A673 (cell line): ENCODE results near the gene ZSWIM8. TPM values are rescaled to one million over a fixed set of nuclear protein-coding genes. Genes with fewer than 3 reads are reported as not detected.
"Not testable (repeated sequence)": the region's sequence is repeated elsewhere in the genome, so short reads cannot be mapped to it uniquely, and the experiment has no call there.

Experiments
- Bru-seq: library from RNA; stranded (reverse); fragments of 400-500 nt; gene quantifications from one replicate; lab custom pipeline; 2021; lab: Mats Ljungman, UMichigan
- BruChase-seq, 2 experiments: library from RNA; stranded (reverse); fragments of 400-500 nt; gene quantifications; one replicate each; lab custom pipeline; 2021; lab: Mats Ljungman, UMichigan
- BruUV-seq: library from RNA; stranded (reverse); fragments of 400-500 nt; replicated peaks from 2 replicates; lab custom pipeline; 2021; lab: Mats Ljungman, UMichigan
- CTCF ChIA-PET: fragments of 300-600 bp; sonication (Branson Sonifier 250); formaldehyde crosslinking; loops from one replicate; lab custom pipeline; 2022; ENCODE audit warnings: antibody characterized with exemption; lab: Charles Lee
- POLR2A ChIA-PET: fragments of 300-600 bp; sonication (Branson Sonifier 250); formaldehyde crosslinking; loops from one replicate; lab custom pipeline; 2022; ENCODE audit warnings: antibody characterized with exemption; ENCODE audit not compliant: low non-redundant PET; lab: Charles Lee
- DNase-seq: peaks from one replicate; pipeline ENCODE4 v3.0.0-alpha.2; 2015; ENCODE audit warnings: low spot score
- H3K27ac ChIP-seq: fragments of 200-600 bp; sonication (generic); 2 replicates; pipeline ENCODE4 v1.5.1; 2016; ENCODE audit warnings: mixed run types, low read depth, mild to moderate bottlenecking, mixed read lengths, antibody characterized with exemption, low read length; ENCODE audit not compliant: poor library complexity, severe bottlenecking
- H3K27me3 ChIP-seq: fragments of 200-600 bp; sonication (generic); replicated peaks from 2 replicates; pipeline ENCODE4 v1.6.1; 2017; ENCODE audit warnings: mixed run types, low read depth, mild to moderate bottlenecking, mixed read lengths, antibody characterized with exemption, low read length; ENCODE audit not compliant: insufficient read depth, poor library complexity
- H3K36me3 ChIP-seq: fragments of 200-600 bp; sonication (generic); 2 replicates; pipeline ENCODE4 v1.6.1; 2016; ENCODE audit warnings: mixed run types, mild to moderate bottlenecking, mixed read lengths, antibody characterized with exemption, low read length; ENCODE audit not compliant: insufficient read depth, poor library complexity, severe bottlenecking
- H3K4me1 ChIP-seq: fragments of 200-600 bp; sonication (generic); 2 replicates; pipeline ENCODE4 v1.6.1; 2017; ENCODE audit warnings: mixed run types, mild to moderate bottlenecking, mixed read lengths, antibody characterized with exemption, low read length; ENCODE audit not compliant: insufficient read depth, poor library complexity, severe bottlenecking
- H3K4me3 ChIP-seq: fragments of 200-600 bp; sonication (generic); 2 replicates; pipeline ENCODE4 v1.5.1; 2016; ENCODE audit warnings: low read depth, mixed run types, mild to moderate bottlenecking, mixed read lengths, low read length; ENCODE audit not compliant: poor library complexity, severe bottlenecking
- H3K9me3 ChIP-seq: fragments of 200-600 bp; sonication (generic); 2 replicates; pipeline ENCODE4 v1.6.1; 2016; ENCODE audit warnings: mixed run types, low read depth, mild to moderate bottlenecking, mixed read lengths, antibody characterized with exemption, low read length; ENCODE audit not compliant: poor library complexity, severe bottlenecking
- EZH2 ChIP-seq: fragments of 200-600 bp; sonication (generic); IDR thresholded peaks from 2 replicates; pipeline ENCODE4 v1.6.1; 2017; ENCODE audit warnings: borderline replicate concordance, low read depth, mild to moderate bottlenecking, mixed read lengths, antibody characterized with exemption, low read length; ENCODE audit not compliant: poor library complexity, severe bottlenecking
- intact Hi-C: fragments of 100-400 bp; cut with micrococcal nuclease; formaldehyde crosslinking; loops from one replicate; pipeline ENCODE4 v1.10.0; 2022; ENCODE audit not compliant: unreplicated experiment
- long read RNA-seq: library from polyadenylated mRNA; stranded (forward); transcript quantifications from one replicate; pipeline ENCODE4 v2.0.0, GENCODE V29; 2022
- total RNA-seq: library from RNA; stranded (reverse); gene quantifications from 2 replicates; pipeline ENCODE4 v1.2.3, GENCODE V29; 2021
- TF ChIP-seq, protein P1 (sequence below): fragments of 300-800, 200-600 bp; sonication (generic); conservative IDR thresholded peaks from 2 replicates; pipeline ENCODE4 v1.5.1; 2017; ENCODE audit warnings: low read depth, mild to moderate bottlenecking, antibody characterized with exemption, low read length, moderate library complexity, mixed read lengths

ZSWIM8 gene, protein sequence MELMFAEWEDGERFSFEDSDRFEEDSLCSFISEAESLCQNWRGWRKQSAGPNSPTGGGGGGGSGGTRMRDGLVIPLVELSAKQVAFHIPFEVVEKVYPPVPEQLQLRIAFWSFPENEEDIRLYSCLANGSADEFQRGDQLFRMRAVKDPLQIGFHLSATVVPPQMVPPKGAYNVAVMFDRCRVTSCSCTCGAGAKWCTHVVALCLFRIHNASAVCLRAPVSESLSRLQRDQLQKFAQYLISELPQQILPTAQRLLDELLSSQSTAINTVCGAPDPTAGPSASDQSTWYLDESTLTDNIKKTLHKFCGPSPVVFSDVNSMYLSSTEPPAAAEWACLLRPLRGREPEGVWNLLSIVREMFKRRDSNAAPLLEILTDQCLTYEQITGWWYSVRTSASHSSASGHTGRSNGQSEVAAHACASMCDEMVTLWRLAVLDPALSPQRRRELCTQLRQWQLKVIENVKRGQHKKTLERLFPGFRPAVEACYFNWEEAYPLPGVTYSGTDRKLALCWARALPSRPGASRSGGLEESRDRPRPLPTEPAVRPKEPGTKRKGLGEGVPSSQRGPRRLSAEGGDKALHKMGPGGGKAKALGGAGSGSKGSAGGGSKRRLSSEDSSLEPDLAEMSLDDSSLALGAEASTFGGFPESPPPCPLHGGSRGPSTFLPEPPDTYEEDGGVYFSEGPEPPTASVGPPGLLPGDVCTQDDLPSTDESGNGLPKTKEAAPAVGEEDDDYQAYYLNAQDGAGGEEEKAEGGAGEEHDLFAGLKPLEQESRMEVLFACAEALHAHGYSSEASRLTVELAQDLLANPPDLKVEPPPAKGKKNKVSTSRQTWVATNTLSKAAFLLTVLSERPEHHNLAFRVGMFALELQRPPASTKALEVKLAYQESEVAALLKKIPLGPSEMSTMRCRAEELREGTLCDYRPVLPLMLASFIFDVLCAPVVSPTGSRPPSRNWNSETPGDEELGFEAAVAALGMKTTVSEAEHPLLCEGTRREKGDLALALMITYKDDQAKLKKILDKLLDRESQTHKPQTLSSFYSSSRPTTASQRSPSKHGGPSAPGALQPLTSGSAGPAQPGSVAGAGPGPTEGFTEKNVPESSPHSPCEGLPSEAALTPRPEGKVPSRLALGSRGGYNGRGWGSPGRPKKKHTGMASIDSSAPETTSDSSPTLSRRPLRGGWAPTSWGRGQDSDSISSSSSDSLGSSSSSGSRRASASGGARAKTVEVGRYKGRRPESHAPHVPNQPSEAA (N-terminal part only)
- 71.3 and 81.1 TPM in 2 replicates for total RNA-seq
- percentile 62 among the genes with signal in this experiment for Bru-seq, nascent RNA
- percentile 72 among the genes with signal in this experiment for BruChase-seq, experiment 1, labeled RNA remaining after a 2-hour chase
- percentile 80 among the genes with signal in this experiment for BruChase-seq, experiment 2, labeled RNA remaining after a 6-hour chase
- long read RNA-seq, full-length matches to known transcripts, result 3 of 31 reads
- long read RNA-seq, partial matches to known transcripts, result 14 of 31 reads
- long read RNA-seq, other reads (novel, unspliced or antisense), result 14 of 31 reads

DNA sequence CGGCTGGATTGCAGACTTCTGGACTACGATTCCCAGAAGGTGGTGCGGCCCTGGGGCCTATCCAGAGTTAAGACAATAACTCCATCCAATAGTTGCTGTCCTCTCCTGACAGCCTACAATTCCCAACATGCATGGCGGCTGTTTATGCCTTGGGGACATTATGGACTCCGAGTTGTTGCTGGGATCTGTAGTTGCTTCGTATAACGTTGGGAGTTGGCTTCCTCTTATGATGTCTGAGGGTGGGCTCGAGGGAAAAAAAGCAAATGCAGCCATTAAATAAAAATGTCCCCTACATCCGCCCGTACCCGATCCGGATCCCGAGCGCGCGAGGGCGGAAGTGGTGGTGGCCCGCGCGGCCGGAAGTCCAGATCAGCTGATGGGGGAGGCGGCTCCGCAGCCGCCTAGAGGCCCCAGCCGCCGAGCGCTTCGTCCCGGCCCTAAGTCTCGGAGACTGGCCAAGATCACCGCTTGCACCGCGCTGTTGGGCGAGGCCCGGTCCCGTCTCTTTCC, at the start of gene ZSWIM8:
Gene ZSWIM8 (plus strand): TSS at position 396 of the 510 bp plus-strand sequence. CDS start 273 bp downstream, outside the sequence.
- H3K4me1 ChIP-seq, result peaks cover 12% of the 10 kb centered on the region
- peak; percentile 97 for DNase-seq
- H3K4me3 ChIP-seq, result peak within 1 kb of the TSS; percentile 98
- H3K27ac ChIP-seq, result peak within 1 kb of the TSS; percentile 66
- no peaks in the 10 kb centered on the region for H3K27me3 ChIP-seq
- no TSS peak for BruUV-seq
- CTCF ChIA-PET, result no interaction called here
- TF ChIP-seq EZH2, result no peak
- TF ChIP-seq, protein P1, sequence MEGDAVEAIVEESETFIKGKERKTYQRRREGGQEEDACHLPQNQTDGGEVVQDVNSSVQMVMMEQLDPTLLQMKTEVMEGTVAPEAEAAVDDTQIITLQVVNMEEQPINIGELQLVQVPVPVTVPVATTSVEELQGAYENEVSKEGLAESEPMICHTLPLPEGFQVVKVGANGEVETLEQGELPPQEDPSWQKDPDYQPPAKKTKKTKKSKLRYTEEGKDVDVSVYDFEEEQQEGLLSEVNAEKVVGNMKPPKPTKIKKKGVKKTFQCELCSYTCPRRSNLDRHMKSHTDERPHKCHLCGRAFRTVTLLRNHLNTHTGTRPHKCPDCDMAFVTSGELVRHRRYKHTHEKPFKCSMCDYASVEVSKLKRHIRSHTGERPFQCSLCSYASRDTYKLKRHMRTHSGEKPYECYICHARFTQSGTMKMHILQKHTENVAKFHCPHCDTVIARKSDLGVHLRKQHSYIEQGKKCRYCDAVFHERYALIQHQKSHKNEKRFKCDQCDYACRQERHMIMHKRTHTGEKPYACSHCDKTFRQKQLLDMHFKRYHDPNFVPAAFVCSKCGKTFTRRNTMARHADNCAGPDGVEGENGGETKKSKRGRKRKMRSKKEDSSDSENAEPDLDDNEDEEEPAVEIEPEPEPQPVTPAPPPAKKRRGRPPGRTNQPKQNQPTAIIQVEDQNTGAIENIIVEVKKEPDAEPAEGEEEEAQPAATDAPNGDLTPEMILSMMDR, result no peak
- POLR2A ChIA-PET, result no interaction called here
- H3K36me3 ChIP-seq, result peaks cover 10% of the 10 kb centered on the region
- H3K9me3 ChIP-seq, result no peaks in the 10 kb centered on the region
- intact Hi-C loops, result loop anchor here (1.0 kb wide), 1 partner anchor 25 kb away; no protein-coding TSS in a partner anchor

DNA sequence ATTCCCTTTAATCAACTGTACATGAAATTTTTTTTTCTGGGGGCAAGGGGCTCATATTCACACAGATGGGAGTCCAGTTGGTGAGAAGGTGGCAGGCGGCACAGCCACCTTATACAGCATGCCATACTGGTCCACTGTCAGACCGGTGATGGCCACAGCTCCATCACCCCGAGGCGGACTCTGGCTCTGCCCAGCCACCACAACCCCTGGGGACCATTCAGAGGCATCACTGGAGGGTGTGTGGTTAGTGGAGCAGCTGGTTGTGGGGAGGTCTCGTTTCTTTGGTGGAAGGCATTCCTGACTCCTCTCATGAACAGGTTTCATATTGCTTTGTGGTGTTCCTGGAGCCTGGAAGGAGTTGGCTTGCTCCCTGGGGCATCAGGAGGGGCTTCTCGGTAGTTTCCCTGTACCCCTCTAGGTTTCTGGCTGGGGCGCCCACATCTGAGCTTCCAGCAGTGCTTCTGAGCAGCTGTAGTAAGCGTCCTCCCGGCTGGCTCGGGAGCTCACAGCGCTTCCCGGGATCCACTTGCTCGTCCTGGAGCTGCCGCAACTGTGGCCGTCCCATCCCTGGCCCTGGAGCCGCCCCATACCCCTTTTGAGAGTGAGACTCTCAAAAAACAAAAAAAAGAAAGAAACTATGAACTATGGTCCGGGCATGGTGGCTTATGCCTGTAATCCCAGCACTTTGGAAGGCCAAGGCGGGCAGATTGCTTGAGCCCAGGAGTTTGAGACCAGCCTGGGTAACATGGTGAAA, 44.7 kb upstream of the ZSWIM8 start:
- H3K4me1 ChIP-seq, BruUV-seq, H3K27me3 ChIP-seq, POLR2A ChIA-PET, CTCF ChIA-PET, intact Hi-C loops, H3K27ac ChIP-seq, H3K9me3 ChIP-seq, H3K36me3 ChIP-seq, DNase-seq, H3K4me3 ChIP-seq: not testable (repeated sequence)

DNA sequence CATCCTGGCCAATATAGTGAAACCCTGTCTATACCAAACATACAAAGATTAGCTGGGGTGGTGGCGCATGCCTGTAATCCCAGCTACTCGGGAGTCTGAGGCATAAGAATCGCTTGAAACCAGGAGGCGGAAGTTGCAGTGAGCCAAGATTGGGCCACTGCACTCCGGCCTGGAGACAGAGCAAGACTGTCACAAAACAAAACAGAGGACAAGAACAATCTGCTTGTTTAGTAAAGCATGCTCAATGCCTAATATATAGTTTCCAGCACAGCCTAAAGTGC, 43.0 kb upstream of the ZSWIM8 start:
- no peak for DNase-seq
- Histone ChIP-seq H3K4me3 (no peak overlapping the region), H3K4me1 (peaks cover 6% of the 10 kb centered on the region), H3K36me3 (peaks cover 8% of the 10 kb centered on the region), H3K27me3 (no peaks in the 10 kb centered on the region), H3K27ac (peak overlapping the region; percentile 93), H3K9me3 (no peaks in the 10 kb centered on the region)
- CTCF ChIA-PET, result no interaction called here
- intact Hi-C loops, result no loop called here
- no peak for TF ChIP-seq EZH2
- TF ChIP-seq, protein P1, result no peak
- BruUV-seq, result no TSS peak
- POLR2A ChIA-PET, result no interaction called here
